NK-92 (cell line): Measurements from ENCODE around the gene SHFL.

ENCODE experiments used
- DNase-seq: peaks from one replicate; lab custom pipeline; 2025; ENCODE audit not compliant: unreplicated experiment; lab: John Stamatoyannopoulos, UW

Gene SHFL

DNA sequence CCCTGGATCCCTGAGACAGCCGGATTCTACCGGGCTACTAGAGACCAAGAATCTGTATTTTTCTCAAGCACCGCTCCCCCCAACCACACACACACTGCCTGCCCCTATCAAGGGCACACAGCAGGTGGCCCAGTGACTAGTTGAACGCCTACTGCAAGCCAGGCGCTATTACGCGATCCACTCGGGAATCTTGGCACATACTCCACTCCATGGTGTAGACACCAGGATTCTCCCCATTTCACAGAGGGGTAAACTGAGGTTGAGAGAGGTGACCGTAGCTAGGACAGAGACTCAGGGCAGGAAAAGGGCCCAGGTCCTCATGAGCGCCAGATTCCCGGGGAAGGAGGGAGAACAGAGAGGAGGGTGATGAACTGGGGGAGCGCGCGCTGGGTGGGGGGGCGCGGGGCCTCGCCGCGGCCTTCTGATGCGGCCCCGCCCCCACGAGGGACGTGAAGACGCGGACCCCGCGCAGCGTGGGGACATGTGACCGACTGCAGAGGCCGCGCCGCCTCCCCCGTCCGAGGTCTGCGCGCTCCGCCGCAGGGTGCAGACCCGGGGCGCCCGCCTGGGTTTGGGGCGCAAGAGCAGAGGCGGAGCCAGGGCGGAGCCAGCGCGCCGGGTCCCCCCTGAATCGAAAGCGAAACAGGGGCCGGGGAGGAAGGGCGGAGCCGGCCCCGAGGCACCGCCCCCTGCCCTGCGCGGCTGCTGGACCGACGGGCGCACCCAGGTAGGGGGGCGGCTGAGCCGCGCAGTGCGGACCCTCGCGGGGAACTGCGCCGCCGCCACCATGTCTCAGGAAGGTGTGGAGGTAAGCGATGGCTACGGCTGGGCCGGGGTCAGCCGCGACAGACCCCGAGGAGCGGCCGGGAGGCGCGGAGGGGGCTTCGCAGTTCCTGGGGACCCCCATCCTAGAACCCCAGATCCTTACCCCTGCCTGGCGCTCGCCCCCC, at the start of gene SHFL:
Gene SHFL (plus strand): TSS at position 677 of the 950 bp plus-strand sequence. CDS start 111 bp downstream, at position 788.
- DNase-seq = no peak

DNA sequence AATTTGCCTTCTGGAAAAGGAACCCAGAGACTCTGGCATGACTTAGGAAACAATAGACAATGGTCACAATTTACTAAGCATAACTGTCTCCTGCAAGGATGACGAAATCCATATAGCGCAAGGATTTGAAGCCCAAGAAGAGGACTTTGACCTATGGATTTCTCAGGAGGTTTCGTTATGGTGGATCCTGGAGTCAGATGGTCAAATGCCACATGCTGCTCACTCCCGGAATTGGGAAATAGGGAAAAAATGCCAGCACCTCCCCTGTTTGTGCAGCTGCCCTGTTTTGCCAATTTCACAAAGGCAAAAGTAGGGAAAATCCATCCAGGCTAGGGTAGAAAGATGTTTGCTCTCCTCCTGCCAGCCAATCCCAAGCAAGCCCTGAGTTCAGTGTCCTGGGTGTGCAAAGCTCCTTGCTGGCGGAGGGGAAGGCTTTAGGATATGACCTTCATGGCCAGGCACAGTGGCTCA, 49.5 kb upstream of the SHFL start:
- no peak for DNase-seq

DNA sequence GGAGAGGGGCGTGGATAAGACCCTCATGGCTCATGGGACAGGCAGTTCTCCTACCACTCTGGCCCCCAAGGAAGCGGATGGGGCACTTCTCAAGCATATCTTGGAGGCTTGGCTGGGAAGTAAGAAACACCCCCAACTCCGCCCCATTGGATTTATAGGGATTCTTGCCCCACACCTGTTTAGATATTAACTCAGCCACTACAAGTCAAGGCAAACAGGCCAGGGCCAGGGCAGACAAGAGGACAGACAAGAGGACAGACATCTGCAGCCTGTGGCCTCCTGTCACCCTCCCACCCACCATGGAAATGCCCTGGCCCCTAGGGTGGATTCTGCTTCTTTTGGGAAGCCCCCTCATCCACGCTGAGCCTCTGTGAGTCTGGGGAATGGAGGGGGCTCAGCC, 48.8 kb upstream of the SHFL start:
- no peak for DNase-seq

GRCh38 chr19:10037809-10038208, 48.3 kb upstream of the SHFL start:
- no peak for DNase-seq

GRCh38 chr19:10043286-10043927, 42.7 kb upstream of the SHFL start:
- no peak for DNase-seq

DNA sequence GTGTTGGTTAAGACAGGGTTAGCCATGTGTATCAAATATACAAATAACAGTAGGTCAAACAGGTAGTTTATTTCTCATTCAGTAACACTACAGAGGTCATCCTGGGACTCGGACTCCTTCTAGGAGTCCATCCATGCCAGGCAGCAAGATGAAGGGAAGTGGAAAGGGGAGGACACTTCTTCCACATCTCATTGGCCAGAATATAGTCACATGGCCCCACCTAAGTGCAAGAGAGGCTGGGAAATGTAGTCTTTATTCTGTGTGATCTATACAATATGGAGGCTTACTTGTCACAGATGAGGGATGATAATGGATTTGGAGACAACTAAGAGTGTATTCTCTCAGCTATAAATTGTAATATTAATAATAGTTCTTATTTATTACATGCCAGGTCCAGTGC, 41.7 kb upstream of the SHFL start:
- no peak for DNase-seq

DNA sequence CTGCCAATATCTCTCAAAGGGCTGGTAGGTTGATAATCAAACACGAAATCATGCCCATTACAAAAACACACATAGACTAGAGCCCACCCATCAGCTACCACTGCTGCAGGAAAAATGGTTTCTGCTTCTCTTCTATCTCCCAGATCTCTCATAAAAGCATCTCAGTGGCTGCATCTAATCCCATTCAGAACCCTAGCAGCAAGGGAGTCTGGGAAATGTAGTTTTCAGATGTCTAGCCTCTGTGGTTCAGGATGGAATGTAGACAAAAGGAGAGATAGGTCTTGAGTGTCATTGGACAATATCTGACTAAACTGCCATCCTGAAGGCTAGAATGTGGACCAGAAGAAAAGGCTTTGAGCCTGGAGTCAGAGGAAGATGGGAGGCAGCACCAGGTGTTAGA, 40.7 kb upstream of the SHFL start:
- no peak for DNase-seq

GRCh38 chr19:10049626-10050025, 36.5 kb upstream of the SHFL start:
- no peak for DNase-seq

DNA sequence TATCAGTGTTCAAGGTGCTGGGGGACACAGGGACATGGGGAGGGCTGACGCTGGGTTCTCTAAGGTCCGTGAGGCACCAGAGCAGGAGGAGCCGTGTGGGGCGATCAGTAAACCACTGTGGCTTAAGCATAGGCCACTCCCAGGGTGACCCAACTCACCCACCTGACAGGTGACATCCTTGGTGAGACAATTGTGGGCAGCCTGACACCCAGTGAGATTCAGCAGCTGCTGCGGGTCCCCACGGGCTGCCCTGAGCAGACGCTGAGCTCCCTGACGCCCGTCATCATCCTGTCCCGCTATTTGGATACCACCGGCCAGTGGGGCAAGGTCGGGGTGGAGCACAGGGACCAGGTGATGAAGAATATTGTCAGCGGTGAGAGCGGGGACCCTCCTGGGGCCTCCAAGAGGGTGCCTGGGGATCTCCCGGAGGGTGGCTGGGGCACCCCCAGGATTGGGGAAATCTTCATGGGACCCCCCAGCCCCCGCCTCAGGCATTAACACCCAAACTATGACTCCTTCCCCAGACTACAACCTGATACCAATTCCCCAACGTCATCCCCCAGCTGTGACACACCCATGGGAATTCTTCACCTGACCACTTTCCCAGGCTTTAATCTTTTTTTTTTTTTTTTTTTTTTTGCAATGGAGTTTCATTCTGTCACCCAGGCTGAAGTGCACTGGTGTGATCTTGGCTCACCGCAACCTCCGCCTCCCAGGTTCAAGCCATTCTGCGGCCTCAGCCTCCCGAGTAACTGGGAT, 33.3 kb upstream of the SHFL start:
- DNase-seq = no peak

- DNase-seq = no peak
These were observed 24.3 kb upstream of the SHFL start for GRCh38 chr19:10061717-10062310.

DNA sequence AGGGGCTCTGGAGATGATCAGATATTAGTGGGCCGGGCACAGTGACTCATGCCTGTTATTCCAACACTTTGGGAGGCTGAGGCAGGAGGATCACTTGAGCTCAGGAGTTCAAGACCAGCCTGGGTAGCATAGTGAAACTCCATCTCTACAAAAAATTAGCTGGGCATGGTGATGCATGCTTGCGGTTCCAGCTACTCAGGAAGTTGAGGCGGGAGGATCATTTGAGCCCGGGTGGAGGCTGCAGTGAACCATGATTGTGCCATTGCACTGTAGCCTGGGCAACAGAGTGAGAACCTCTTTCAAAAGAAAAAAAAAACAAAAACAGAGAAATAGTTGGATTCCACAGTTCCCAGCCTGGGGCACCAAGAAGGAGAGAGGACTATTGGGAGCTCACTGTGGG, 17.9 kb upstream of the SHFL start:
- no peak for DNase-seq

DNA sequence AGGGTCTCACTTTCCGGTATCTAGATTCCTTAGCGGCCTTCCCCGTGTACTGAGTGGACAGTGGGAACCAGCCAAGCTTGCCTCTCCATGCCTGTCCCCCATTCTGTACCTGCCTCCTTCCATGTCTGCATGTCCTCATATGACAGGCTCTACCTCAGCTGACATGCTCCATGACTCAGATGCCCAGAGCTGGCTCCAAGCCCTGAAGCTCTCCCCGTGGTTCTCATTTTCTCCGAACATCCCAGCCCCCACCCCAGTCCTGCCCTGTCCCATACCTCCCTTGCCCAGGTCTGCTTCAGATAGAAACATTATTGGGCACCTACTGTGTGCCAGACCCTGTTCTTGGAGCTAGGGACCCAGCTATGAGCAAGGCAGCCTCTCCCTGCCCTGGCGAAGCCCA, 17.1 kb upstream of the SHFL start:
- DNase-seq = no peak

- DNase-seq = no peak
These were observed 15.2 kb upstream of the SHFL start for GRCh38 chr19:10070730-10071446.

DNA sequence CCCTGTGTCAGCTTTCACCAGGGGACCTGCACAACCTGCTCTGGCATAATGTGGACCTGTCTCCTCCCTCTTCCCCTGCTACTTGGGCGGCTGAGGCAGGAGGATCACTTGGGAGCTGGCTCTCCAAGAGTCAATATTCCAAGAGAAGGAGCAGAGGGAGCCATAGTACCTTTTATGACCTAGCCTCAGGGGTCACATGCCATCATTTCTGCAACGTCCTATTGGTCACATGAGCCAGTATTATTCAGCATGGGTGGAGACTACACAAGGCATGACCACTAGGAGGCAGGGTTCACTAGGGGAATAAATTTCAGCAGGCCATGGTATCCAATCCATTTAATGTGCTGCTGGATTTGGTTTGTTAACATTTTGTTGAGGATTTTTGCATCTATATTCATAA, 12.0 kb upstream of the SHFL start:
- no peak for DNase-seq

GRCh38 chr19:10076535-10076934, 9.6 kb upstream of the SHFL start:
- DNase-seq = no peak

- DNase-seq = no peak
These were observed 7.8 kb upstream of the SHFL start for GRCh38 chr19:10078329-10078728.

DNA sequence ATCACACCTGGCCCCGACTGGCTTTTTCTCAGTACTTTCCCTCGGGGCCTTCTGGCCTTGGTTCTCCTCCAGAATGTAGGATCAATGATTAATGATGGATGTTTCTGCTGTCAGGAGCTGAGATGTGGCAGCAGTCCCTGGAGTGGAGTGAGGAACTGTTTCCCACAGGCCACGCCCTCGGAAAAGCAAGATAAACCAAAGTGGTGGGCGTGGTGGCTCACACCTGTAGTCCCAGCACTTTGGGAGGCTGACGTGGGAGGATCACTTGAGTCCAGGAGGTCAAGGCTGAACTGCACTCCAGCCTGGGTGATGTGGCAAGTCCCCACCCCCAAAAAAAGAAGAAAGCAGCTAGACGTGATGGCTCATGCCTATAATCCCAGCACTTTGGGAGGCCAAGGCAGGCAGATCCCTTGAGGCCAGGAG, 7.1 kb upstream of the SHFL start:
- no peak for DNase-seq

- DNase-seq = no peak
These were observed 2.2 kb upstream of the SHFL start for GRCh38 chr19:10083911-10084310.

GRCh38 chr19:10084803-10085202, 1.3 kb upstream of the SHFL start:
- no peak for DNase-seq

DNA sequence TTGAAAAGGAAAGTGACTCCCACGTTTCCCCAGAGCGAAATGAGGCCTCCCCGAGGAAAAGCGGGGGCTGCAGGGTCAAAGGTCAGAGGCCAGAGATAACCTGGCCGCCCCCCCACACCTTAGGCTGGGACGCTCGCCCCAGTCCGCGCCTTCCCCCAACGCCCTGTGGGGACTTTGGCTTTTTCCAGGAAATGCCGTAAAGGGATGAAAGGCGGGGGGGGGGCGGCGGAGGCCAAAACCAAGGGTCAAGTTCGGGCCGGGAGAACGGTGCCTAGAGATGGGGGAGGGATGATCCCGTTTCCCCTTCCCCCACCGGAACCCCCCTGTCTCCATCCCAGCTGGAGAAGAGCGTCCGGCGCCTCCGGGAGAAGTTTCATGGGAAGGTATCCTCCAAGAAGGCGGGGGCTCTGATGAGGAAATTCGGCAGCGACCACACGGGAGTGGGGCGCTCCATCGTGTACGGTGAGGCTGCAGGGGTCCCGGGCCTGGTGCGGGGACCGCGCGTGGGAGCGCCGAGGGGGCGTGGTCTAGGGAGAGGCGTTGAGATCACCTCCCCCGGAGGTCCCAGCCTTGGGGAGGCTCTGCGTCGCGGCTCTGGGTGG, 575 bp downstream of the SHFL start:
- DNase-seq = no peak
